GM18526 (cell line): Measurements from ENCODE around the gene PRR14.
A peak's percentile ranks its signal among the peaks of the same experiment; 100 is the strongest.

Experiments
- POLR2A ChIP-seq: IDR thresholded peaks from 3 replicates; pipeline ENCODE4 v1.6.1; 2011; ENCODE audit not compliant: insufficient read length; ENCODE audit errors: extremely low read depth

The PRR14 gene

DNA sequence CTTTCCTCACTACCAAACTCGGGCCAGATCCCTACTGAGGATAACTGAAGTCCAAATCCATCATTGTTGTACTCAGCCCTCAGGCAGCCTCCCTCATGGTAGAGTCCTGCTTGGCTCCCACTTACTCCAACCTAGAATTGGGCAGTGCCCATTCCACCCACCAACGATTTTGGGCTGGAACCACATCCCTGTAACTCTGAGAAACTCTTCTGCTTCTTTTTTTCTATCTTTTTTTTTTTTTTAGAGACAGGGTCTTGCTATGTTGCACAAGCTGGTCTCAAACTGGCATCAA is 1.2 kb downstream of the PRR14 start:
- no peak for TF ChIP-seq POLR2A

DNA sequence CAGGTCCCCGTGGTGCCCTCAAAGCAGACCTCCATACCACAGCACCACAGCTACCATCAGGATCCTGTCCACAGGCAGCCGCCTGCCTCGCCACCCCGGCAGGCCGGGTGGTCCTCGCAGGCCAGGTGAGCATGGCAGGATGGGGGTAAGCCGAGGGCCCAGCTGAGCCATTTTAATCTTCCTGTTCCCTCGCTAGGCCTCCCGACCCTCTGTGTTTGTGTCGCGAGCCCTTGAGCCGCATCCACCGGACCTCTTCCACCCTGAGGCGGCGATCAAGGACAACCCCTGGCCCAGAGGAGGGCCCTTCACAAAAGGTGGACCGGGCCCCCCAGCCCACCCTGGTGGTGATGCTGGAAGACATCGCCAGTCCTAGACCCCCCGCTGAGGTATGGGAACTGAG is 2.0 kb downstream of the PRR14 start:
- no peak for TF ChIP-seq POLR2A

DNA sequence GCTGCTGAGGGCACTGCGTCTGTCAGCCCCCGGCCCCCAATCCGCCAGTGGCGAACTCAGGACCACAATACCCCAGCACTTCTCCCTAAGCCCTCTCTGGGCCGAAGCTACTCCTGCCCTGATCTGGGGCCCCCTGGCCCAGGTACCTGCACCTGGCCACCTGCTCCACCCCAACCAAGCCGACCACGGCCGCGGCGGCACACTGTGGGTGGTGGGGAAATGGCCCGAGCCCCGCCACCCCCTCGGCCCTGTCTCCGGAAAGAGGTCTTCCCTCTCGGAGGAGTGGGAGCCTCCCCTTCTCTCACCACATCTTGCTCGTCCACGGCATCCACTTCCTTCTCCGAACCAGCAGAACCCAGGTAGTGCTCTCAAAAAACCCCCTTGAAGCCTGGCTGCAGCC is 4.1 kb downstream of the PRR14 start:
- TF ChIP-seq POLR2A, result no peak

DNA sequence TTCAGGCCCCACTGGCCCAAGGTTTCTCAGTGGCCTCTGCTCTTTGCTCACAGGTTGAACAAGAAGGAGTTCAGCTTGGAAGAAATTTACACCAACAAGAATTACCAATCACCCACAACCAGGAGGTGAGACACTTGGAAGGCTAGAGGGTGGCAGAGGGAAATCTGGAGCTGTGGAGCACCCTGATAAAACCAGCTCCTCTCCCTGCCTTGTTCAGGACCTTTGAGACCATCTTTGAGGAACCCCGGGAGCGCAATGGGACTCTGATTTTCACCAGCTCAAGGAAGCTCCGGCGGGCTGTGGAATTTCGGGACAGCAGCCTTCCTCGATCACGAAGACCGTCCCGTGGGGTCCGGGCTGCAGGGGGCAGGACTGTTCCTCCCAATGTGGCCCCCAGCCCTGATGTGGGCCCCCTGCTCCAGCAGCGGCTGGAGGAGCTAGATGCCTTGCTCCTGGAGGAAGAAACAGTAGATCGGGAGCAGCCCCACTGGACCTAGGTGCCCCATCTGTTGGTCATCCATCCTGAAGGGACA is 5.1 kb downstream of the PRR14 start:
- TF ChIP-seq POLR2A, result no peak

DNA sequence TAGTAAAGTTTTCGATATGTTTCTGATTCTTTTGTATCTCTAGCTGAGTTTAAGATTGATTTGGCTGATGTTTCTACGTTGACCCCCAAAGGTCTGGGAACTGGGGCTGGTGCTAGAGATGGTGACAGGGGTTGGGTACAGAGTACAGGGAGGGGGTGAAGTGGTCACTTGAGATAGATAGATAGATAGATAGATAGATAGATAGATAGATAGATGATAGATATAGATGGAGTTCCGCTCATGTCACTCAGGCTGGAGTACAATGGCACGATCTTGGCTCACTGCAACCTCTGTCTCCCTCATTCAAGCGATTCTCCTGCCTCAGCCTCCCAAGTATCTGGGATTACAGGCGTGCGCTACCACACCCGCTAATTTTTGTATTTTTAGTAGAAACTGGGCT is 5.6 kb downstream of the PRR14 start:
- no peak for TF ChIP-seq POLR2A

DNA sequence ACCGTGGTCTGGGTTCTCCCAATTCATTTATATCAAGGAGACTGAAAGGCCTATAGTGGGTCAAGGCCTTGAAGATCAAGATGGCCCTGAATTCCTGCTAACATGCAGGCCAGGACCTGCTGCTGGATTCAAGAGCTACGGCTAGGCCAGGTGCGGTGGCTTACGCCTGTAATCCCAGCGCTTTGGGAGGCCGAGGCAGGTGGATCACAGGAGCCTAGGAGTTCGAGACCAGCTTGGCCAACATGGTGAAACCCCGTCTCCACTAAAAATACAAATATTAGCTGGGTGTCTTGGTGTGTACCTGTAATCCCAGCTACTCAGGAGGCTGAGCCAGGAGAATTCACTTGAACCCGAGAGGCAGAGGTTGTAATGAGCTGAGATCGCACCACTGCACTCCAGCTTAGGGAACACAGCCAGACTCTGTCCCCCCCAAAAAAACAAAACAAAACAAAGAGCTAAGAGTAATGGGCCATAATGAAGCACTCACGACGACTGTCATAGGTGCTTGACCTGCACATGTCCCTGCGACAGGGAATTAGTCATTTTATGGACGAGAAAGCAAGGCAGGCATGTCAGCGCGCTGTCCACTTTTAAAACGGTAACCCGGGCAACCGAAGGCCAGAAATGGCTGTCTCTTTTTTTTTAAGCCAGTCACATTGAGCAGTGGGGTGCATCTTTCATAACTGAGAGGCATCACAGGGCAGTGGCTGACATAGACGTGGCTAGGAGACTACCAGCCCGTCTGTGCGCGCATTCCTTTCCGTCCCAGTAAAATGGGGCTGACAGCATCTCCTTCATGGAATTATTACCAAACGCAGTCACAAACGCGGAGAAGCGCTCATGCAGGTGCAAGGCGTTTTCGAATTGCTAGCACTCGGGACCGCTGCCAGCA is 6.5 kb downstream of the PRR14 start:
- peak; percentile 49 for TF ChIP-seq POLR2A

DNA sequence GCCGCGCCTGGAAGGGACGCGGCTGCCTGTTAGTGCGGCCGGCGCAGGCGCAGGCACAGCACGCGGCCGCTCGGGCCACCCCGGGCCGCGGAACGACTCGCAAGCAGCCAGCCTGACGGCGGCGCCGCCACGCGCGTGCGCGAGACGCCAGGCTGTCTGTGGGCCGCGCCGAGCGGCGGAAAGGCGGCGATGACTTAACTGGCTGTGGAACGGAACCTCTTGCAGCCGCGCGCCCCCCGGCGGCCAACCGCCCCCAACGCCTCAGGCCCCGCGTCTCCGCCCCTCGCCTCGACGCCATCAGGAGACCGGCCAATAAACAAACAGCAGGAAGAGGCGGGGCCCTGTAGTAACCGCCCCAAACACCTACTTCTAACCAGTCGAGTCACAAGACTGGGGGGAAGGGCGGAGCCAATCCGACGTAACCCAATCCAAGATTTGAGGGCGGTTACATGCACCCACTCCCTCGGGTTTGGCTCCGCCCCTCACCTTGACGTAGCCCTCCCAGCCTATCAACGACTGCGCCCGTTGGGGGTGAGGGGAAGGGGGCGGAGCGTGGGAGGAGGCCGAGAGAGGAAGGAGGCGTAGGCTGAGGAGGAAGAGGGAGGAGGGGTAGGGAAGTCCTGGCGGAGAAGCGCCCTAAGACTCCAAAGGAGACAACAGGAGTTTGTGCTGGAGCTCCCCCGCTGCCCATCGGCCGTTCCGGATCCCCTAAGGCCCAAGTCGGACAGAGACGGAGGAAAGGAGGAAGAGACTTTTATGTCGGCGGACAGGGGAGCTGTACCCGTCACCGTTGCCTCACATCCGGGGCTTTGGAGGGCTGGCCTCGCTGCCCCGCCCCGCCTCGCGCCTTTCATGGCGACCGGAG is 7.3 kb downstream of the PRR14 start, which contains the start of gene FBRS:
TSS of gene FBRS (plus strand) at position 566 of the 865 bp plus-strand sequence. CDS start 1,088 bp downstream, outside the sequence.
- TF ChIP-seq POLR2A, result peak; percentile 69

DNA sequence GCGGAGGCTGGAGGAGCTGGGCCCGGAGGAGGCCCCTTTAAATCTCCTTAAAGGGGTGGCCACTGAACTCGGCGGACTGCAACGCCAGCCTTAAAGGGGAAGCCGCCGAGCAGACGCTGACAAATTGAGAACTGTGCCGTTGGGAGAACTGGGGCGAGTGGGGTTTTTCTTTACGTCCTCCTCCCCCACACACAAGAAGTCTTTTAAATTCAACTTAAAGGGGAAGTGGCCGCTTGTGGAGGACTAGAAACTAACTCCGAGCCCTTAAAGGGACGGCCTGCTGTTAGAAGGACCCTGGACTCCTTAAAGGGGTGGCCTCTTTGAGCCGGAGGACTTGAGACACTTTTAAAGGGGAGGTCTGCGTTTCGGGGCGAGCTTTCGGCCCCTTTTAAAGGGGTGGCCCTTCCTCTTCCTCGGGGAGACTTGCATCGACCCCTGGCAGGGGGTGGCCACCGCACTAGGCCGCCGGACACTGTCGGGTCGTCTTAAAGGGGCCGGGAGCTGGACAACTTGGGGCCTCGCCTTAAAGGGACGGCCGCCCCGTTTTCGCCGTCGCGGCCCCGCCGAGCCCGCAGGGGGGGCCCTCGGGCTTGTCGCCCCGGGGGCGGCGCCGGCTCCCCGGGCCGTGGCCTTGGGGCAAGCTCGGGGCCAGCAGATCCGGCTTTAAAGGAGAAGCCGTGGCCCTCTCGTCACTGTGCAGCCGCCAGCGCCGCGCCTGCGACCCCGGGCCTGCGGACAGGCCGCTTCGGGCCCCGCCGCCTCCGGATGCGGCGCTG is 8.2 kb downstream of the PRR14 start:
- peak; percentile 8 for TF ChIP-seq POLR2A

DNA sequence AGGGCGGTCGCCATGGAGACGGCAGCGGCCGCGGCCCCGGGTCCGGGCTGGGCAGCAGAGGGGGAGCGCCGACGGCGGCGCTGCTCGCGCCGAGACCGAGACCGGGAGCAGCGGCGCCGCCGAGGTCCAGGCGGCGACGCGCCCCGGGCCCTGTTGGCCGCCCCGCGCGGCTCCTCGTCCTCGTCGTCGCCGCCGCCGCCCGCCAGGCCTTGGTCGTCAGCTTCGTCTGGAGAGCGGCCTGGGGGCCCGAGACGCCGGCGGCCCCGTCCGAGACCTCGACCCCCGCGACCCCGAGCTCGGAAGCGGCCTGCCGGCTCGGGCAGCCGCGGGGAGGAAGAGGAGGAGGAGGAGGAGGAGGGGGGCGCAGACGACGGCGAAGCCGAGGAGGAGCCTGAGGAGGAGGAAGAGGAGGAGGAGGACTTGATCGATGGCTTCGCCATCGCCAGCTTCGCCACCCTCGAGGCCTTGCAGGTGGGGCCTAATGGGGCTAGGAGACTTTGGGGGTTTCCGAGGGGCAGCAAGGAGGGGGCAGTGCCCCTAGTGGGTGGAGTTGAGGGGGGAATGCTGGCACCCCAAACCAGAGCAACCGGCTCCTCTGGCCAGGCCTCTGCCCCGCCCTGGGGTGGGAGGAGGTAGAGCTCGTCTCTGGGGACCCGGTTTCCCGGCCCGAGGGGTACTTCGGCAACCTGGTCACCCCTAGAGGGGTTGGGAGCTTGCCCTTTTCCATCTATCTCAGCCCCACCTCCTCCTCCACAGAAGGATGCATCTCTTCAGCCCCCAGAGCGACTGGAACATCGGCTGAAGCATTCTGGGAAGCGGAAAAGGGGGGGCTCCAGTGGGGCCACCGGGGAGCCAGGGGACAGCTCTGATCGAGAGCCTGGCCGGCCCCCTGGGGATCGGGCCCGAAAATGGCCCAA is 9.0 kb downstream of the PRR14 start:
- no peak for TF ChIP-seq POLR2A

DNA sequence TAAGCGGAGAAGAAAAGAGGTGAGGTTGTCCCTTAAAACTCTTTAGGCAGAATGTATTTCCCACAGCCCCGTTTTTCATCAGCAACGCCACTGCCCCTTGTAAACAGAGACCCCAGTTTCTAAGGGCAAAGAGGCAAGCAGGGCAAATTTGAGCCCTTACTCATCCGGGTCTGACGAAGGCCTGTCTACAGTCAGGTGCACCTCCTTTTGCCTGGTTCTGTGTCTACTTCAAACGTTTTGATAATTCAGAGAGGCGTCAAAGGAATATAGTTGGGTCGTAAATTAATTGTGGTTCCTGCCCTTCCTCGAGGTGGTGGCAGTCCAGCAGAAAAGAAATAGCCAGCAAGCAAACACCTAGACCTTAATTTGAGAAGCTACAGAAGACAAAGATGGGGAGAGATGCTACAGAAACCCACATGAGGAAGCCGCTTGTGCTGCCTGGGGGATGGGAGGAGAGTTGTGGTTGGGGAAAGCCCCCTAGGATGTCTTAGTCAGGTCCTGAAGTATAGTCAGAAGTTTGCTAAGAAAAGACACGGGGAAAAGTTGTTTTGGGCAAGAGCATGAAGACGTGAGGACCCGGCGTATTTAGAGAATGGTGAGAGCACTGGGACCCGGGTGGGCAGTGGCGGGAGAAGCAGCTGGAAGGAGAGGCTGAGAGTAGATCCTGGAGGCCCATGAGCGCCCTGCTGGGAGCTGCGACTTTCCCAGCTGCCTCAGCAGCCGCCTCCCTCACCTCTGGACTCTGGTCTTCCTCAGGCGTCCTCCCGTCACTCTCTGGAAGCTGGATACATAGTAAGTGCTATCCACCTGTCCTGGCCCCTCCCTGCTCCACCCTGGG is 9.9 kb downstream of the PRR14 start:
- TF ChIP-seq POLR2A, result no peak

DNA sequence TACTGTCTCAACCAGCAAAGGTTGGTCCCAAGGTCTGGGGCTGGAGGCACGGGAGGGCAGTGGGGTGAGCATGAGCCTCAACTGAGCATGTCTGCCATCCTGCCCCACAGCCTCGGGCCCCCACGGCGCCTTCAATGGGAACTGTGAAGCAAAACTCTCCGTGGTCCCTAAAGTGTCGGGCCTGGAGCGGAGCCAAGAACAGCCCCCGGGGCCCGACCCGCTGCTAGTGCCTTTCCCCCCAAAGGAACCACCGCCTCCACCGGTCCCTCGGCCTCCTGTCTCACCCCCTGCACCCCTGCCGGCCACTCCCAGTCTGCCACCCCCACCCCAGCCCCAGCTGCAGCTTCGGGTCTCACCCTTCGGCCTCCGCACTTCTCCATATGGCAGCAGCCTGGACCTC is 11.7 kb downstream of the PRR14 start:
- TF ChIP-seq POLR2A, result no peak

DNA sequence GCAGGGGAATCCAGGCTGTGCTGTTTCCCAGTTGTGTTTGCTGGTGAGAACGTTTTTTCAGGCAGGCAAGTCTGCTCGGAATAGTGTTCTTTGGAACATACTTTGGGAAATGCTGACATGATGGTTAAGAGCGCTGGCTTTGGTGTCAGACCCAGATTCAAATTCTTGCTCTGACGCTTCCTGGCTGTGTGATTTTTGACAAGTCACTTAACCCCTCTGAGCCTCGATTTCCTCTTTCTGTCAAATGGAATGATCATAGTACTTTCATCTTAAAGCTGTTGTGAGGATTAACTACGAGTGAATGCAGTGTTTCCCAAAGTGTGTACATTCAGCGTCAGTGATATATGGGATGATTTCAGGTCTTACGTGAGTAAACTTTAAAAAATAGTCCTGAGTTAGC is 12.3 kb downstream of the PRR14 start:
- TF ChIP-seq POLR2A, result no peak

DNA sequence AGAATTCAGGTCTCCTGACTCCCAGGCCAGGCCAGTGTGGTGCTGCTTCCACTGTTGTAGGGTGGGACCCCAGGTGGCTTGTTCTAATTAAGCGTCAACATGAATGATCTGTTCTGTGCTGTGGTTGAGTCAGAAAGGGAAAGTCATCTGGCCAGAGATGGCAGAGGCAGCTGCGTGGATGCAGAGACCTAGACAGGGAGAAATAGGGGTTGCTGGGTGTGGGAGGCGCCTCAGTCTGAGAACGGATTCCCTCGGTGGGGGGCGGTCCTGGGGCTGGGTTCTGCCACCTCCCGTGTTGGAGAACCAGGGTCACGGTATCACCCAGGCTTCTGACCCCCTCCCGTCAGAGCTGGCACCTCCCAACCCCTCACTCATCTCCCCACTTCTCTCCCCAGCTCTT is 13.1 kb downstream of the PRR14 start:
- no peak for TF ChIP-seq POLR2A
